NK-92 (cell line): ENCODE results near the gene TDRD7.

Experiments
- DNase-seq: peaks from one replicate; lab custom pipeline; 2025; ENCODE audit not compliant: unreplicated experiment; lab: John Stamatoyannopoulos, UW

The TDRD7 gene

GRCh38 chr9:97525451-97525850 lies 113.6 kb downstream of the TDRD7 start:
- no peak for DNase-seq

- no peak for DNase-seq
Observed at GRCh38 chr9:97526895-97527575, 115.1 kb downstream of the TDRD7 start.

GRCh38 chr9:97527626-97528528 lies 116.0 kb downstream of the TDRD7 start:
- DNase-seq, result no peak

- no peak for DNase-seq
Observed at GRCh38 chr9:97528529-97529230, 116.8 kb downstream of the TDRD7 start.

- no peak for DNase-seq
Observed at GRCh38 chr9:97529363-97530076, 117.6 kb downstream of the TDRD7 start.

GRCh38 chr9:97531888-97532376 lies 120.0 kb downstream of the TDRD7 start:
- no peak for DNase-seq

- DNase-seq, result no peak
Observed at GRCh38 chr9:97534185-97534584, 122.3 kb downstream of the TDRD7 start.

GRCh38 chr9:97534961-97535594 lies 123.2 kb downstream of the TDRD7 start:
- no peak for DNase-seq

GRCh38 chr9:97535771-97536170 lies 123.9 kb downstream of the TDRD7 start:
- no peak for DNase-seq

- no peak for DNase-seq
Observed at GRCh38 chr9:97536480-97536879, 124.6 kb downstream of the TDRD7 start.

- DNase-seq, result no peak
Observed at GRCh38 chr9:97543561-97543960, 131.7 kb downstream of the TDRD7 start.

- no peak for DNase-seq
Observed at GRCh38 chr9:97545486-97545885, 133.6 kb downstream of the TDRD7 start.
